ENCODE results near the gene VPS72. TPM values are rescaled to one million over a fixed set of nuclear protein-coding genes. Genes with fewer than 3 reads are reported as not detected.
"Not testable (repeated sequence)": the region's sequence is repeated elsewhere in the genome, so short reads cannot be mapped to it uniquely, and the experiment has no call there.

The VPS72 gene
- total RNA-seq, 4 donors from 2014 or later: 17.2 to 30.8 (median 26.8) TPM

- not testable (repeated sequence) for H3K27me3 ChIP-seq, H3K36me3 ChIP-seq, H3K9me3 ChIP-seq
- 55% methylated on average over 17 of the region's 17 CpGs for WGBS
- Histone ChIP-seq H3K4me1 (peaks cover 41% of the 10 kb centered on the region), H3K27ac (peak overlapping the region; percentile 81), H3K4me3 (peak overlapping the region; percentile 35)
- DNase-seq (ENCODE audit: low spot score in 2 of 2): peak; percentile 92
- TF ChIP-seq POLR2AphosphoS5 (IDR thresholded peaks at IDR 0.05): peak; percentile 41 to 91 (median 75)
Observed at GRCh38 chr1:151194894-151195594, 5.0 kb upstream of the VPS72 start.

DNA sequence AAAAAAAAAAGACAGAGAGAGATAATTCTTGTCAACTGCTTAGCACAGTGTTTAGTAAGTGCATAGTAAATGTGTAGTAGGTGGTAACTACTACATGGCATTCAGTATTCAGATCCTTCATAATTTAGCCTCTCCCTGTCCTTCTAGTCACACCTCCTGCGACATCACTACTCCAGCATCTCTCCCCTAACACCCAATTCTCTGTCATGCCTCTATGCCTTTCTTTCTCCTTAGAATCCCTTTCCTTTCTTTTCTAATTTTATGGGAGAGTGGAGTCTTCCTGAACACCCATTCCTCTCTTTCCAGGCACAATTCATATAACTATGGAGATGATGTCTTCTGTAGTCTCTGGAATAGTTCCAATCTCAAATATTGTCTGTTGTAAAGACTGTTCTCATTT is 3.9 kb upstream of the VPS72 start:
- WGBS: 83% methylated on average over 1 of the region's 1 CpG

GRCh38 chr1:151193304-151193703 is 3.3 kb upstream of the VPS72 start:
- Histone ChIP-seq H3K9me3 (no peaks in the 10 kb centered on the region), H3K4me3 (no peak overlapping the region), H3K36me3 (no peaks in the 10 kb centered on the region), H3K4me1 (peaks cover 45% of the 10 kb centered on the region), H3K27me3 (no peaks in the 10 kb centered on the region), H3K27ac (no peak overlapping the region)
- DNase-seq (ENCODE audit: low spot score in 2 of 2): no peak
- TF ChIP-seq EP300 (IDR thresholded peaks at IDR 0.05) (no peak), CTCF (IDR thresholded peaks at IDR 0.05) (no peak), POLR2AphosphoS5 (IDR thresholded peaks at IDR 0.05) (no peak), POLR2A (IDR thresholded peaks at IDR 0.05) (no peak)
- WGBS: 62% methylated on average over 6 of the region's 6 CpGs

More for the DNA sequence above, 3.9 kb upstream of the VPS72 start:
- H3K27me3 ChIP-seq: no peaks in the 10 kb centered on the region
- no peaks in the 10 kb centered on the region for H3K36me3 ChIP-seq
- H3K27ac ChIP-seq: peak overlapping the region; percentile 81
- no peaks in the 10 kb centered on the region for H3K9me3 ChIP-seq
- TF ChIP-seq EP300 (IDR thresholded peaks at IDR 0.05): no peak
- TF ChIP-seq CTCF (IDR thresholded peaks at IDR 0.05): no peak
- no peak for TF ChIP-seq POLR2A (IDR thresholded peaks at IDR 0.05)
- TF ChIP-seq POLR2AphosphoS5 (IDR thresholded peaks at IDR 0.05): no peak
- DNase-seq (ENCODE audit: low spot score in 2 of 2): no peak
- peaks cover 40% of the 10 kb centered on the region for H3K4me1 ChIP-seq
- H3K4me3 ChIP-seq: no peak overlapping the region

DNA sequence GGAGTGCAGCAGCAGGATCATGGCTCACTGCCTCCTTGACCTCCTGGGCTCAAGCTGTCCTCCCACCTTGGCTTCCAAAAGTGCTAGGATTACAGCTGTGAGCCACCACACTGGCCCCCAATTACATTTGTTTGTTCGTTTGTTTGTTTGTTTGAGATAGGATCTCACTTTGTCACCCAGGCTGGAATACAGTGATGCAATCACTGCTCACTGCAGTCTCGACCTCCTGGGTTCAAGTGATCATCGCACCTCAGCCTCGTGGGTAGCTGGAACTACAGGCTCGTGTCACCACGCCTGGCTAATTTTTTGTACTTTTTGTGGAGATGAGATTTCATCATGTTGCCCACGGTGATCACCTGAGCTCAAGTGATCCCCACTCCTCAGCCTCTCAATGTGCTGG is 2.0 kb upstream of the VPS72 start:
- Histone ChIP-seq H3K4me1 (peaks cover 42% of the 10 kb centered on the region), H3K27me3 (no peaks in the 10 kb centered on the region), H3K4me3 (no peak overlapping the region), H3K9me3 (no peaks in the 10 kb centered on the region), H3K27ac (no peak overlapping the region), H3K36me3 (no peaks in the 10 kb centered on the region)
- peak in 1 of 2 donors; percentile 18 for DNase-seq (ENCODE audit: low spot score in 2 of 2)
- WGBS: 85% methylated on average over 7 of the region's 7 CpGs
- TF ChIP-seq CTCF (IDR thresholded peaks at IDR 0.05) (no peak), POLR2AphosphoS5 (IDR thresholded peaks at IDR 0.05) (no peak), EP300 (IDR thresholded peaks at IDR 0.05) (no peak), POLR2A (IDR thresholded peaks at IDR 0.05) (no peak)

DNA sequence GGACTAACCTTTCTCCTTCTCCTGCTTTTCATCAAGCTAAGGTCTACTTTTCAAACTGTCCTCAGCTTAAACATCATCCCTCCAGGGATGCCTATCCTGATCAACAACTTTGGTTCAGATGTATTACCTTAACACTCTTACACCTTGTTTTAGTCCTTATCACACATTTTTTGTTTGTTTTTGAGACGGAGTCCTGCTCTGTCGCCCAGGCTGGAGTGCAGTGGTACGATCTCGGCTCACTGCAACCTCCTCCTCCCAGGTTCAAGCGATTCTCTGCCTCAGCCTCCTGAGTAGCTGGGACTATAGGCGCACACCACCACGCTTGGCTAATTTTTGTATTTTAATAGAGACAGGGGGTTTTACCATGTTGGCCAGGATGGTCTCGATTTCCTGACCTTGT is 1.3 kb downstream of the VPS72 start:
- Histone ChIP-seq H3K36me3 (peaks cover 24% of the 10 kb centered on the region), H3K4me3 (peak overlapping the region; percentile 81), H3K4me1 (peaks cover 24% of the 10 kb centered on the region)
- not testable (repeated sequence) for H3K27ac ChIP-seq; H3K9me3 ChIP-seq; DNase-seq (ENCODE audit: low spot score in 2 of 2); H3K27me3 ChIP-seq
- 81% methylated on average over 8 of the region's 8 CpGs for WGBS

GRCh38 chr1:151187205-151187604 is 2.8 kb downstream of the VPS72 start:
- no peak overlapping the region for H3K4me3 ChIP-seq
- H3K27ac ChIP-seq: no peak overlapping the region
- WGBS: 72% methylated on average over 1 of the region's 1 CpG

More at GRCh38 chr1:151187205-151187604, 2.8 kb downstream of the VPS72 start:
- H3K4me1 ChIP-seq: peaks cover 24% of the 10 kb centered on the region
- DNase-seq (ENCODE audit: low spot score in 2 of 2): no peak
- TF ChIP-seq EP300 (IDR thresholded peaks at IDR 0.05) (no peak), POLR2A (IDR thresholded peaks at IDR 0.05) (no peak), CTCF (IDR thresholded peaks at IDR 0.05) (no peak), POLR2AphosphoS5 (IDR thresholded peaks at IDR 0.05) (no peak)
- no peaks in the 10 kb centered on the region for H3K9me3 ChIP-seq
- H3K36me3 ChIP-seq: peaks cover 39% of the 10 kb centered on the region
- no peaks in the 10 kb centered on the region for H3K27me3 ChIP-seq
